Muscle layer of colon (tissue), 2 donors: ENCODE measurements around the gene SYT1.

ENCODE experiments used
- H3K27ac ChIP-seq: one replicate; pipeline ENCODE4 v1.7.0; 2013; ENCODE audit warnings: low read depth, mild to moderate bottlenecking, low read length, moderate library complexity
- H3K27me3 ChIP-seq, 2 donors: one replicate each; pipeline ENCODE4 v1.7.0; 2013; ENCODE audit warnings: low read length in 2 of 2, mild to moderate bottlenecking in 2 of 2; ENCODE audit not compliant: insufficient read depth in 2 of 2, control insufficient read depth in 1 of 2
- H3K36me3 ChIP-seq: one replicate; pipeline ENCODE4 v1.7.0; 2013; ENCODE audit warnings: mild to moderate bottlenecking, low read length; ENCODE audit not compliant: insufficient read depth
- H3K4me1 ChIP-seq: one replicate; pipeline ENCODE4 v1.7.0; 2013; ENCODE audit warnings: mild to moderate bottlenecking, low read length; ENCODE audit not compliant: insufficient read depth
- H3K4me3 ChIP-seq, 2 donors: one replicate each; pipeline ENCODE4 v1.7.0; 2013; ENCODE audit warnings: low read length in 2 of 2, low read depth in 1 of 2, mild to moderate bottlenecking in 1 of 2, moderate library complexity in 1 of 2
- H3K9ac ChIP-seq: one replicate; pipeline ENCODE4 v1.7.0; 2013; ENCODE audit warnings: low read length
- H3K9me3 ChIP-seq: one replicate; pipeline ENCODE4 v1.7.0; 2013; ENCODE audit warnings: mild to moderate bottlenecking, low read length
- donor health status: abdominal sarcoma.
- donor health status: Adenocarcinoma of cecum.

SYT1 gene

DNA sequence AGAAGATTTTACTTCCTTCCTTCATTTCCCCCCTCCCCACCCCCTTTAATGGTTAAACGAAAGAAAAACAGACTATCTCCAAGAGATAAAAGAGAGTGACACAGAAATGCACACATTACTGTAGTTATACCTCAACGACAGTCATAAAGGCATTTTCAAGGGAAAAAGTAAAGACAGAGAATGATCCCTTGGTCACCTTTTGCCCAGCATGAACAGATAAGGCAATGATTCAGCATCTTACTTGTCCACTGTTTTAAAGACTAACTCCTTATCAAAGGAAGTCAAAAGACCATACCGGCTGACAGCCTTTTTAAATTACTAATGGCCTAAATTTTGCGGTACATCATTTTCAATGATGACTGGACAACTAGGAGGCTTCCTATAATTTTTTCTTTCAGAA, 499.6 kb downstream of the SYT1 start:
- Histone ChIP-seq H3K4me1 (peaks cover 13% of the 10 kb centered on the region), H3K4me3 (no peak overlapping the region), H3K27me3 (no peaks in the 10 kb centered on the region), H3K9ac (no peak overlapping the region), H3K36me3 (no peaks in the 10 kb centered on the region), H3K27ac (no peak overlapping the region), H3K9me3 (no peaks in the 10 kb centered on the region)

DNA sequence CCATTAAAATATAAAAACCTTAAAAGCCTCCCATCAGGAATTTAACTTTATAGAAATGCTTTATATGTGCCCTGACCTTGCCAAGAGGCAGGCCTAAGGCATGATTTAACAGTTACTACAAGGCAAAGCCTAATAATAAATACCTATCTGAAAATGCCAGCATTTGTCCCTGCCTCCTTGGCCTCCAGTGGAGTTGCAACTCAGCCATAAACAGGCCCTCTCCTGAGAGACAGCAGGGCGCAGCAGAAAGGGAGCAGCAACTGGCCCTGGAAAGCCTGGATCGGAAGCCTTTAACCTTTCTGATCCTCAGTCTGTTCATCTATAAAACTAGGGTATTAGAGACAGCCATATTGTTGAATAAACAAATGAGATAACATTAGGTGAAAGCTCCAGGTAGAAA, 501.8 kb downstream of the SYT1 start:
- Histone ChIP-seq H3K27me3 (no peaks in the 10 kb centered on the region), H3K4me1 (peaks cover 6% of the 10 kb centered on the region), H3K36me3 (no peaks in the 10 kb centered on the region), H3K4me3 (no peak overlapping the region), H3K9me3 (no peaks in the 10 kb centered on the region), H3K27ac (no peak overlapping the region), H3K9ac (no peak overlapping the region)

DNA sequence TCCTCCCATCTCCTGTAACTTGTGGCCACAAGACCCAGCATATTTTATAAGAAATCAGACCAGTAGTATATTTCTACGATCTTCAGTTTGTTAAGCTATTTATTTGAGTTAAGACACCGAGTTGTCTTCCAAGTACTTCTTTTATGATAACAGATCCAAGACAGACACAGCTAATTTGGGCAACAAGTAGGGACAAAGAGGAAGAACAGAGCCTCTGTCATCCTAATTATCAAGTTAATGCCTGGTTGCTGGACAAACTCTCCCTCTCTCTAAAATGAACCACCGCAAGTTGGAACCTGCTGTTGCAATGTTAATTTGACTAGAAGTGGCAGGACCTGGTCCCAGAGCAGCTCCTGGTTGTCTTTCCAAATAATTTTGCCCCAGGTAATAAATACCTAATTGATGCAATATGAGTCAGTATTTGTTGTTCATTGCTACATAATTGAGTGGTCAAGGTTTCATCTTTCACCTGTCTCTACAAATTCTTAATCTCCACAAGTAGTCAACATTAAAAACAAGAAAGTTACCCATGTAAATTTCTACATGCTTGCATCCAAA, 502.5 kb downstream of the SYT1 start:
- Histone ChIP-seq H3K9me3 (no peaks in the 10 kb centered on the region), H3K4me3 (no peak overlapping the region), H3K36me3 (no peaks in the 10 kb centered on the region), H3K27me3 (no peaks in the 10 kb centered on the region), H3K4me1 (peaks cover 6% of the 10 kb centered on the region), H3K9ac (no peak overlapping the region), H3K27ac (no peak overlapping the region)

DNA sequence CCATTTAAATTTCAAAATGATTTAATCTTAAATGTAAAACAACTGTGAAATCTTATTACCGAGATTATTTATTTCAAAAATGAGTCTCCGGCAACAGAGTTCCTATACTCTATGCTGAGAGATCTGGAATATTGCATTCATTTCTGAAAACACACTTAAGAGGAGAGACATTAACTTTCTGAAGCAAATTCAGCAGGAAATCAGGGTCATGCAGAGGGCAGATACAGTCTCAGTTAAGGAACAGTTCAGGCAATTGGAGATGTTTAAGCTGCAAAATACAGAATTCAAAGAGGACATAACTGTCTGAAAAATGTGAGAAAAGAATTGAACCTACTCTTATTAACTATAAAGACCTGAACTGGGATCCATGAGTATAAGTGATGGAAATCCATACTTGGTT, 505.4 kb downstream of the SYT1 start:
- Histone ChIP-seq H3K27ac (no peak overlapping the region), H3K27me3 (no peaks in the 10 kb centered on the region), H3K4me1 (peaks cover 6% of the 10 kb centered on the region), H3K9me3 (no peaks in the 10 kb centered on the region), H3K36me3 (no peaks in the 10 kb centered on the region), H3K4me3 (no peak overlapping the region), H3K9ac (no peak overlapping the region)

DNA sequence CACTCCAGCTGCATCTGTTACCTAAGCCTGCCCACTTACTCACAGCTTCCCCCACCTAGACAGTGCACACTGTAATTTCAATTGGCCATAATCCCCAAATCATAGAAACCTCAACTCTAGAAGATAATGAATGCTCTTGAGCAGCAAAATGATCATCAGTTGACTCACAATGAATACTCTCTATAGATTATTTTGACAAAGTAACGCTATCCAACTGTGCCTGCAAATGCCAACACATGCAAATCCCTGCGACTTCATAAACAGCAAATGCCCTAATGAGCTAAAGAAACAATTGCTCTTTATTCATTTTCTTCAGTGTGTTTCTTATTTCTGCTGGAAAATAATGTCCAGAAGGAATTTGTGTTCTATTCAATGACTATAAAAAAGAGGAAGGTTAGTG, 506.7 kb downstream of the SYT1 start:
- H3K27me3 ChIP-seq = no peaks in the 10 kb centered on the region
- peaks cover 6% of the 10 kb centered on the region for H3K4me1 ChIP-seq
- H3K27ac ChIP-seq = no peak overlapping the region
- H3K4me3 ChIP-seq = no peak overlapping the region
- no peaks in the 10 kb centered on the region for H3K9me3 ChIP-seq
- H3K36me3 ChIP-seq = no peaks in the 10 kb centered on the region
- no peak overlapping the region for H3K9ac ChIP-seq

DNA sequence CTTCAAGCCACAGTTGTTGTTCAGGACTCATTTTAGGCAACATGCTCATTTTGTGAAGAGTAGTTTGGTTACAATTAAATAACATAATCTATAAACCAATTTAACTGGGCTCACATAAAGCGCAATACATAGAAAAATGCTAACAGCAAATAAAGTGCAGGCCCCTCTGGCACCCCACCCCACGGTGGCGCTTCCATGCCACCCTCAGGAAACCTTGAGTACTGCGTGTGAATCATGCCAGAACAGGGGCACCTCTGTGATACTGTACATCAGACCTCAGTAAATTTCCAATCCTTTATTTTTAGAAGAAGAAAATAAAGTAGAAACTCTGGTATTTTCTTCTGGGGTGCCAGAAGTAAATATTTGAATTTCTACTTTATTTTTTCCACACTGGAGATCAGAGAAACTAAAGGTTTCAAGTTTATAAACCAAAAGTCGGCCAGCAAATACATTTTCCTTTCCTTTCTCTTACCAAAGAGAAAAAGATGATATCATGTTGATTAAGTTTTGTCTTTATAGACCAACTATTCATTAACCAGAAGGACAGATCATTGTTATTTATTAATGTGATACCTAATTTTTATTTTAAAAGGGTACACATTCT, 509.4 kb downstream of the SYT1 start:
- Histone ChIP-seq H3K4me3 (no peak overlapping the region), H3K4me1 (no peaks in the 10 kb centered on the region)

DNA sequence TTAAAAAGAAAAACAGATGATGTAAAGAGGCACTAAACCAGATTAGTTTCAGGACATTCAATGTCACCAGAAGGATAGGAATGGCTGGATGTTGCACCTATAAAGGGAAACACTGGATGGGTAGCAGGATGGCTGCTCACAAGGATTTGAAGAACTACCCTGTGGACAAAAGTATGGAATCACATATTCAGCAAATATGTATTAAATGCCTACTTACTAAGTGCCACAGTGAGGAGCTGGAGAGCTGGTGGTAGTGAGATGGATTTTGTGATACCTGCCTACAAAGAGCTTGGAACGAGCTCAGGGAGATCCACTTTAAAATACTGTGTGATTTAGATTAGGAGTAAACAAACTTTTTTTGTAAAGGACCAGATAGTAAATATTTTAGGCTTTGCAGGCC, 510.0 kb downstream of the SYT1 start:
- H3K36me3 ChIP-seq = no peaks in the 10 kb centered on the region
- no peaks in the 10 kb centered on the region for H3K27me3 ChIP-seq
- no peaks in the 10 kb centered on the region for H3K4me1 ChIP-seq
- no peak overlapping the region for H3K27ac ChIP-seq
- no peak overlapping the region for H3K4me3 ChIP-seq
- no peaks in the 10 kb centered on the region for H3K9me3 ChIP-seq
- no peak overlapping the region for H3K9ac ChIP-seq

More for the DNA sequence above, 509.4 kb downstream of the SYT1 start:
- no peaks in the 10 kb centered on the region for H3K36me3 ChIP-seq
- no peaks in the 10 kb centered on the region for H3K9me3 ChIP-seq
- no peaks in the 10 kb centered on the region for H3K27me3 ChIP-seq
- no peak overlapping the region for H3K27ac ChIP-seq
- no peak overlapping the region for H3K9ac ChIP-seq

DNA sequence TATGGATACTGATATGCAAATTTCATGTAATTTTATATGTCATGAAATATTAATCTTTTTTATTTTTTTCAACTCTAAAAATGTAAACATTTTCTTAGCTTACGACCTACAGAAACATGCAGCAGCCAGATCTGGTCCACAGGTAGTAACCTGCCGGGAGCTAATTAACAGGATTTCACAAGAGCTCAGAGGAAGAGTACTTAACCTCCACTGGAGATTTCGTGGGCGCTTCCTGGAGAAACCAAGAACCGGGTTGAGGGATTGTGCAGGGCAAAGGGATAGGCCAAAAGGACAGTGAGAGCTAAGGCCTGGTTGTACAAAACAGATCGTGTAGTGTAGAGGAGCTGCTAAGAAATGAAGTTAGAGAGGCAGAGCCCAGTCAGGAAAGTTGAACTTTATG, 510.5 kb downstream of the SYT1 start:
- H3K4me1 ChIP-seq = no peaks in the 10 kb centered on the region
- H3K9me3 ChIP-seq = no peaks in the 10 kb centered on the region
- no peaks in the 10 kb centered on the region for H3K27me3 ChIP-seq
- H3K36me3 ChIP-seq = no peaks in the 10 kb centered on the region
- H3K9ac ChIP-seq = no peak overlapping the region
- no peak overlapping the region for H3K4me3 ChIP-seq
- no peak overlapping the region for H3K27ac ChIP-seq

DNA sequence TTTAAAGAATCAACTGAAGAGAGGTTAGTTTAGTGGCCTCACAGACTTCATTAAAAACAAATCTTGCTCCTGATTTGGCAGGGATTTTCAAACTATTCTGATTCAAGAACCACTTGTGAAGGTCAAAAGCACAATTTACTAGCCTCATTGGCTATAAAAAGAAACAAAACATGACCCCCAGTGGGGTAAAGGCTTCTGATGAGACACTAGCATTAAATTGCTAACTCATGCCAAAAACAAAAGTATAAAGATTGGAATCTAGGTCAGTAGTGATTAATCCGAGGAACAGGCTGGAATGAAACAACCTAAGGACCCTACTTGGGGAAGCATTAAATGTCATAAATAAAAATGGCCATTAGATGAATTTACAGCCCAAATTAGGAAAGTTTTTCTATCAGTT, 513.9 kb downstream of the SYT1 start:
- Histone ChIP-seq H3K9ac (no peak overlapping the region), H3K4me3 (no peak overlapping the region), H3K27ac (no peak overlapping the region), H3K9me3 (no peaks in the 10 kb centered on the region), H3K36me3 (no peaks in the 10 kb centered on the region), H3K27me3 (no peaks in the 10 kb centered on the region), H3K4me1 (no peaks in the 10 kb centered on the region)

DNA sequence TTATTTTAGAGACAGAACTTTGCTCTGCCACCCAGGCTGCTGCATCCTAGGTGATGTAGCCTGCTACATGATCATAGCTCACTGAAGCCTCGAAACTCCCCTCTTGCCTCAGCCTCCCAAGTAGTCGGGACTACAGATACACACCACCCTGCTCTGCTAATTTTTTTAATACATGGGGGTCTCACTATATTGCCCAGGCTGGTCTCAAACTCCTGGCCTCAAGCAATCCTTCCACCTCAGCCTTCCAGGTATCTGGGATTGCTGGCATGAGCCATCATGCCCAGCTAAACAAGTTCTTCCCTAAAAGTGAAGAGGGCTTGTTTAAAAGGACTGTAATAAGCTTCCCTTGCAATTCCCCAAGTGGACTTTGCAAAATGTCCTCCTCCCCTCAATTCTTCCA, 515.8 kb downstream of the SYT1 start:
- Histone ChIP-seq H3K4me1 (no peaks in the 10 kb centered on the region), H3K27ac (no peak overlapping the region), H3K4me3 (no peak overlapping the region), H3K9ac (no peak overlapping the region), H3K36me3 (no peaks in the 10 kb centered on the region), H3K27me3 (no peaks in the 10 kb centered on the region), H3K9me3 (no peaks in the 10 kb centered on the region)

DNA sequence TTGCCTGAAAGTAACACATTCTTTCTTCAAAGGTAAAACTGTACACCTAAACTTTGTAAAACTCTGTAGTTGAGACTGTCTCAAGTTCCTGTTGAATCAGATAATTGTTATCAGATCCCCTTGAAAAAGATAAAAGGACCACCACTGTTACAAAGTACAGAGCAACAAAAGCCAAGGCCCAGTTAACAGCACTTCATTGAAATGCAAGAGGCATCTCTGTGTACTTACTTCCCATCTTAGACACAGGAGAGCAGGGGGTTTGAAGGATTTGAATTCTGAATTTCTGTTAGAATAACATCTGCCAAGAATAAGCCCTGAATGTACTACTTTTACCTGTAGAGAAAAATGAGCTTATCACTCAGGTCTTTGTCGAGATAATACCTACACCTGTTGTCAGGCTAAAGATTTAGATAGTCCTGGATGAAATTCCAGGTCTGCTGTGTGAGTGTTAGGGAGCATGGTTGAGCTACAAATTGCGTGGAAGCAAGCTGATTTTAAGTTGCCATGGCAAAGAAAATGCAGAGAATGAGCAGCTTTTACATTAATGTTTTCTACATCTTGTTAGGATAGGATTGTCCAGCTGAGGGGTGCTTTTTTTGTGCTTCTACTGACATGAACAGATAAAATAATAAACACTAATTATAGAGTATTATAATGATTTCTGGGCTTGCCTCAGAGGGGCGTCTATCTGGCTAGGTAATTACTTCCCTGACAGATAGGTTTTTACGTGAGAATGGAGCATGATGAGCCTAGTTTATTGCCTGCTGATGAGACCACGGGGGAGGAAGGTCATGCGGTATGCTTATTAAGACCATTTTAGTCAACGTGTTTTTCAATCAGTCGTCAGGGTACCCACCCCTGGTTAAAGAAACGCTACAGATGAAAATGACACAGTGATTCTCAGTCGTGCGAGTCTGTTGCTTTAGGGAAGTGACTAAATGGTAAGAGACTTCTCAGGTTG, 517.0 kb downstream of the SYT1 start:
- Histone ChIP-seq H3K27ac (no peak overlapping the region), H3K9me3 (no peaks in the 10 kb centered on the region), H3K27me3 (no peaks in the 10 kb centered on the region), H3K9ac (no peak overlapping the region), H3K36me3 (no peaks in the 10 kb centered on the region), H3K4me1 (no peaks in the 10 kb centered on the region), H3K4me3 (no peak overlapping the region)
